Measurements from ENCODE around the gene MAML2. TPM values are rescaled to one million over a fixed set of nuclear protein-coding genes. Genes with fewer than 3 reads are reported as not detected.

The MAML2 gene
- total RNA-seq, 2 experiments from 2014 or later: 19.2 to 19.3 TPM

GRCh38 chr11:96127596-96127959 lies 215.4 kb downstream of the MAML2 start:
- Mint-ChIP-seq H3K4me3 (no peak overlapping the region), H3K36me3 (ENCODE audit: low read depth) (peaks cover 16% of the 10 kb centered on the region), H3K27me3 (no peaks in the 10 kb centered on the region), H3K27ac (no peak overlapping the region), H3K4me1 (peaks cover 17% of the 10 kb centered on the region), H3K9me3 (no peaks in the 10 kb centered on the region)
- CTCF ChIA-PET: no interaction called here
- POLR2A ChIA-PET: no interaction called here
- DNase-seq: no peak

DNA sequence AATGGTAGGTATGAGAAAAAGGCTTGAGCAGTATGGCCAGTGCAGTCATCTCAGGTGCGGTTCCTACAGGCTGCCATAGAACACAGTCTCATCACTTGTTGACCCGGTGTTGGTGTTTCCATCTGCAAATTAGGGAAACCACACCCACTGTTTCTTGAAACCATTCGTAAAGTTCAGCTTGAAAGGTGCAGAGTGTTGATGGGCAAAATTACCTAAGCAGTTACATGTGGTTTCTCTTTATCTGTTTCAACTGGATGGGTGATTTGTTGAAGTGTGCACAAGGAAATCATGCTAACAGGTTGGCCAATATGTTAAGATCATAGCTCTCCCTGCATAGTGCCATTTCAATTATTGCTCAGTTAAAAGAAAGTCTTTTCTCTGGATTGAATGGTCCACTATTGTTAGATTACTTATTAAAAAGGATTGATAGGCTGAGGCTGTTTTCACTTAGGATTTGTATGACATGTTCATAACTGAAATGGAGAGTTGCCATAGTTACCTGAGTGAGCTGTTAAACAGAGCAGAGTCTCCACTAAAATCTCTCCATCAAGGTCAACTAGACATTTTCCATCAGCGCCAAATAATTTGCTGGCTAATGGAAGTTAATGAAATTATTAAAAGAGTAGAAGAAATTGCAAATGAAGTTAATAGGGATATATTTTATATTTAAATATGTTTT lies 215.9 kb downstream of the MAML2 start:
- Mint-ChIP-seq H3K27ac (no peak overlapping the region), H3K4me3 (no peak overlapping the region), H3K36me3 (ENCODE audit: low read depth) (peaks cover 16% of the 10 kb centered on the region), H3K4me1 (peaks cover 17% of the 10 kb centered on the region), H3K9me3 (no peaks in the 10 kb centered on the region), H3K27me3 (no peaks in the 10 kb centered on the region)
- ChIA-PET CTCF (no interaction called here), POLR2A (no interaction called here)
- no peak for DNase-seq

- Mint-ChIP-seq H3K9me3 (no peaks in the 10 kb centered on the region), H3K27ac (no peak overlapping the region), H3K27me3 (no peaks in the 10 kb centered on the region), H3K4me3 (no peak overlapping the region), H3K36me3 (ENCODE audit: low read depth) (peaks cover 16% of the 10 kb centered on the region), H3K4me1 (peaks cover 17% of the 10 kb centered on the region)
- no peak for DNase-seq
- ChIA-PET POLR2A (no interaction called here), CTCF (no interaction called here)
Observed at GRCh38 chr11:96125400-96125799, 217.6 kb downstream of the MAML2 start.

GRCh38 chr11:96124155-96124554 lies 218.8 kb downstream of the MAML2 start:
- CTCF ChIA-PET: no interaction called here
- H3K36me3 Mint-ChIP-seq (ENCODE audit: low read depth): peaks cover 9% of the 10 kb centered on the region
- no peaks in the 10 kb centered on the region for H3K9me3 Mint-ChIP-seq
- no peak overlapping the region for H3K4me3 Mint-ChIP-seq
- H3K27ac Mint-ChIP-seq: no peak overlapping the region
- POLR2A ChIA-PET: no interaction called here
- no peaks in the 10 kb centered on the region for H3K27me3 Mint-ChIP-seq
- H3K4me1 Mint-ChIP-seq: peaks cover 13% of the 10 kb centered on the region
- no peak for DNase-seq

GRCh38 chr11:96123301-96123700 lies 219.7 kb downstream of the MAML2 start:
- CTCF ChIA-PET: interaction anchor here (0.8 kb wide), 1 partner anchor 216 kb away, joined by 3 read pairs; no protein-coding TSS in a partner anchor

GRCh38 chr11:96122601-96123074 lies 220.4 kb downstream of the MAML2 start:
- H3K4me1 Mint-ChIP-seq: peaks cover 13% of the 10 kb centered on the region
- ChIA-PET POLR2A (no interaction called here), CTCF (interaction anchor here (0.8 to 1.0 kb wide), 2 partner anchors 216 to 271 kb away, joined by 3 read pairs; no protein-coding TSS in a partner anchor)
- no peak for DNase-seq
- H3K27ac Mint-ChIP-seq: no peak overlapping the region
- no peaks in the 10 kb centered on the region for H3K27me3 Mint-ChIP-seq
- H3K9me3 Mint-ChIP-seq: no peaks in the 10 kb centered on the region
- H3K36me3 Mint-ChIP-seq (ENCODE audit: low read depth): peaks cover 9% of the 10 kb centered on the region
- H3K4me3 Mint-ChIP-seq: no peak overlapping the region

More at GRCh38 chr11:96123301-96123700, 219.7 kb downstream of the MAML2 start:
- Mint-ChIP-seq H3K27me3 (no peaks in the 10 kb centered on the region), H3K9me3 (no peaks in the 10 kb centered on the region), H3K4me1 (peaks cover 13% of the 10 kb centered on the region), H3K27ac (no peak overlapping the region), H3K4me3 (no peak overlapping the region), H3K36me3 (ENCODE audit: low read depth) (peaks cover 9% of the 10 kb centered on the region)
- POLR2A ChIA-PET: no interaction called here
- DNase-seq: no peak

DNA sequence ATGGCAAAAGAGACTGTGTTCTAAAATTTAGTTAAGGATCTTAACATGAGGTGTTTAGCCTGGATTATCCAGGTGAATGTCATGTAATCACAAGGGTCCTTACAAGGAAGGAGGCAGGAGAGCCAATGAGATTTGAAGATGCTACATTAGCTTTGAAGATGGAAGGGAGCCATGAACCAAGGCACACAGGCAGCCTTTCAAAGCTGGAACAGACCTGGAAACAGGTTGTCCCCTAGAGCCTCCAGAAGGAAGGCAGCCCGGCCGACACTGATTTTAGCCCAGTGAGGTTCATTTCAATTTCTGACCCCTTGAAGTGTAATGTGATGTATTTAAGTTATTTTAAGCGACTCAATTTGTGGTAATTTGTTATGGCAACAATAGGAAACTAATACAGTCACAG lies 223.8 kb downstream of the MAML2 start:
- Mint-ChIP-seq H3K9me3 (no peaks in the 10 kb centered on the region), H3K27ac (no peak overlapping the region), H3K4me3 (no peak overlapping the region), H3K4me1 (peaks cover 4% of the 10 kb centered on the region), H3K36me3 (ENCODE audit: low read depth) (peaks cover 8% of the 10 kb centered on the region), H3K27me3 (no peaks in the 10 kb centered on the region)
- CTCF ChIA-PET: interaction anchor here (0.8 kb wide), 1 partner anchor 224 kb away, joined by 3 read pairs; the partner anchor contains the start of gene MAML2
- no peak for DNase-seq
- POLR2A ChIA-PET: no interaction called here

- ChIA-PET CTCF (interaction anchor here (1.1 kb wide), 1 partner anchor 11 kb away, joined by 4 read pairs; no protein-coding TSS in a partner anchor), POLR2A (no interaction called here)
- H3K4me1 Mint-ChIP-seq: peaks cover 13% of the 10 kb centered on the region
- no peaks in the 10 kb centered on the region for H3K9me3 Mint-ChIP-seq
- H3K27me3 Mint-ChIP-seq: no peaks in the 10 kb centered on the region
- H3K36me3 Mint-ChIP-seq (ENCODE audit: low read depth): peaks cover 8% of the 10 kb centered on the region
- H3K27ac Mint-ChIP-seq: no peak overlapping the region
- no peak for DNase-seq
- no peak overlapping the region for H3K4me3 Mint-ChIP-seq
Observed at GRCh38 chr11:96116376-96116775, 226.6 kb downstream of the MAML2 start.

GRCh38 chr11:96114178-96115064 lies 228.6 kb downstream of the MAML2 start:
- POLR2A ChIA-PET: no interaction called here
- H3K4me1 Mint-ChIP-seq: peaks cover 13% of the 10 kb centered on the region
- no peaks in the 10 kb centered on the region for H3K9me3 Mint-ChIP-seq
- peaks cover 11% of the 10 kb centered on the region for H3K36me3 Mint-ChIP-seq (ENCODE audit: low read depth)
- no peak overlapping the region for H3K27ac Mint-ChIP-seq
- no peak overlapping the region for H3K4me3 Mint-ChIP-seq
- no peaks in the 10 kb centered on the region for H3K27me3 Mint-ChIP-seq
- CTCF ChIA-PET: interaction anchor here (1.0 kb wide), 1 partner anchor 229 kb away, joined by 5 read pairs; the partner anchor contains the start of gene MAML2
- DNase-seq: no peak

DNA sequence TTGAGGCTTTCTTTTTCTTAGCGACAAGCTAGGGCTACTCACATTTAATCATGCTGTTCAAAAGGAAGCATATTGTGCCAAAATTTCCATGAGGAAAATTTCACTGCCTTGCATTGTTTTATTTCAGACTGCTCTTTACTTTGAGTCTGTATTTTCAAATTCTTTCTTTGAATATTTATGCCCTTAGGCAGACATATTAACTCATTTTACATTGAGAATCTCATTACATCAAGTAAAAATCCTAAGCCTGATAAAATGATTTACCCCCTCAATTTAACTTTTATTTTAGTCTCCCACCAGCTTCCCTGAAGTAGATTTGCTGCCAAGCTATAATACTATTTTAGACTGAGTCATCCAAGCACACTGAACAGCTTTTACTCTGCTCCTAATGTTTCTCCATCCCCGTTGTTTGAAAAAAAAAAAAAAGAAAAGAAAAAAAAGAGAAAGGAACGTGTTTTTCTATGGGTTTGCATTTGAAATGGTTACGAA lies 229.8 kb downstream of the MAML2 start:
- H3K27ac Mint-ChIP-seq: no peak overlapping the region
- CTCF ChIA-PET: interaction anchor here (1.0 kb wide), 1 partner anchor 230 kb away, joined by 5 read pairs; the partner anchor contains the start of gene MAML2
- peaks cover 13% of the 10 kb centered on the region for H3K4me1 Mint-ChIP-seq
- no peaks in the 10 kb centered on the region for H3K9me3 Mint-ChIP-seq
- peaks cover 11% of the 10 kb centered on the region for H3K36me3 Mint-ChIP-seq (ENCODE audit: low read depth)
- H3K4me3 Mint-ChIP-seq: no peak overlapping the region
- POLR2A ChIA-PET: no interaction called here
- no peak for DNase-seq
- no peaks in the 10 kb centered on the region for H3K27me3 Mint-ChIP-seq

DNA sequence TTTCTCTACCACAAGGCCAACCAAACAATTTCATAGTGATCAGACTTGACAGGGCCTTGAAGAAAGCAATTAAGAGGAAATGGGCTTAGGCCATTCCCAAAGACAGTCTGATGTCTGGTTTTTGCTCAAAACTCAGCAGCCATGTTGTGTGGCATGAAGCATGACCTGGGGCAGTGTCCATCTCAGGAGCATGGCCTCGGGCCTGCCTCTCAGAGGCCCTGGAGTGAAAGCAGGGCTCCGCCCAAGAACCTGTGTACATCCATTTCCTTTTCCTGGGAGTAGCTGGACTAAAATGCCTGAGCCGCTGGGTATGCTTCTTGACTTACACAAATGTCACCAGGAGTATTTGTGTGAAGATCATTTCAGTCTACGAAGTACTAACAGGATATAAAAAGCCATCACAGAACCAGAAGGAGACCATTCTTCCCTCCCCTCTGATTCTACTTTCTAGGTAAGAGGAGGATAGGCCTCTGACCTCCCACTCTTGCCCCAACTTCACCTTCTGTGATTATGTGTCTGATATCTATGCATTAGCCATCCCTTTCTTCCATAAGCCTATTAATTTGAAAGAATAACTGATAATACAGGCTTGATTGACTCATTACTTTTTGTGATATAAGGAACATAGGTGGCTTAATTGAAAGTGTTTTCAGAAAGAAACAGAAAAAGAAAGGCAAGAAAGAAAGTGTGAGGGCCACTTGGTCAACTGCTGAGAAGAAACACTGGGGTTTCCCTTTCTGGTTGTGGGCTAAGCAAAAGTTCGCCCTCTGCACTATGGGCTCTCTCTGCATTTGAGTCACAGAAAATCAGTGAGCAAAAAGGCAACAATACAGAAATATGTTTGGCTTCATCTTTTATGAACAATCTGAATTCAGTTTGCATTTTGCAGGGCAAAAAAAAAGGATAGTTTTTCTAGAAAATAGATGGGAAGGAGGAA lies 230.5 kb downstream of the MAML2 start:
- H3K27me3 Mint-ChIP-seq: no peaks in the 10 kb centered on the region
- no peaks in the 10 kb centered on the region for H3K9me3 Mint-ChIP-seq
- H3K27ac Mint-ChIP-seq: no peak overlapping the region
- DNase-seq: no peak
- ChIA-PET CTCF (no interaction called here), POLR2A (no interaction called here)
- no peak overlapping the region for H3K4me3 Mint-ChIP-seq
- peaks cover 11% of the 10 kb centered on the region for H3K36me3 Mint-ChIP-seq (ENCODE audit: low read depth)
- peaks cover 13% of the 10 kb centered on the region for H3K4me1 Mint-ChIP-seq

- H3K27ac Mint-ChIP-seq: no peak overlapping the region
- no peaks in the 10 kb centered on the region for H3K9me3 Mint-ChIP-seq
- peaks cover 5% of the 10 kb centered on the region for H3K36me3 Mint-ChIP-seq (ENCODE audit: low read depth)
- ChIA-PET POLR2A (no interaction called here), CTCF (no interaction called here)
- no peaks in the 10 kb centered on the region for H3K27me3 Mint-ChIP-seq
- DNase-seq: no peak
- H3K4me1 Mint-ChIP-seq: peaks cover 13% of the 10 kb centered on the region
- H3K4me3 Mint-ChIP-seq: no peak overlapping the region
Observed at GRCh38 chr11:96111308-96111707, 231.7 kb downstream of the MAML2 start.

Measured in activated CD4-positive, alpha-beta memory T cell treated with anti-CD3 and anti-CD28 coated beads, Interleukin-2, amount 10 ng/mL, durations not matched to agents 7 days and 5 days (primary cell).